ENCODE data around the gene LRRC61.
"Not testable (repeated sequence)": the region's sequence is repeated elsewhere in the genome, so short reads cannot be mapped to it uniquely, and the experiment has no call there.

Gene LRRC61

GRCh38 chr7:150307904-150308303, 15.3 kb upstream of the LRRC61 start:
- no peak for DNase-seq

- DNase-seq = no peak
Observed at GRCh38 chr7:150308575-150308974, 14.6 kb upstream of the LRRC61 start.

- DNase-seq = no peak
Observed at GRCh38 chr7:150311146-150311545, 12.0 kb upstream of the LRRC61 start.

GRCh38 chr7:150311711-150312110, 11.4 kb upstream of the LRRC61 start:
- DNase-seq = no peak

- DNase-seq = peak; percentile 52
Observed at GRCh38 chr7:150312649-150313366, 10.3 kb upstream of the LRRC61 start.

- DNase-seq = no peak
Observed at GRCh38 chr7:150313367-150313809, 9.8 kb upstream of the LRRC61 start.

GRCh38 chr7:150313870-150314269, 9.3 kb upstream of the LRRC61 start:
- no peak for DNase-seq

- no peak for DNase-seq
Observed at GRCh38 chr7:150314639-150315239, 8.4 kb upstream of the LRRC61 start.

- DNase-seq = not testable (repeated sequence)
Observed at GRCh38 chr7:150316987-150317386, 6.2 kb upstream of the LRRC61 start.

- peak; percentile 41 for DNase-seq
Observed at GRCh38 chr7:150317748-150318444, 5.3 kb upstream of the LRRC61 start.

- no peak for DNase-seq
Observed at GRCh38 chr7:150321788-150322113, 1.4 kb upstream of the LRRC61 start.

- DNase-seq = no peak
Observed at GRCh38 chr7:150322114-150322832, 882 bp upstream of the LRRC61 start.

GRCh38 chr7:150323682-150324372, 672 bp downstream of the LRRC61 start:
- DNase-seq = peak; percentile 4

- peak; percentile 30 for DNase-seq
Observed at GRCh38 chr7:150324373-150324961, 1.3 kb downstream of the LRRC61 start.

- DNase-seq = peak; percentile 2
Observed at GRCh38 chr7:150325110-150325611, 2.0 kb downstream of the LRRC61 start.

GRCh38 chr7:150325901-150326300, 2.7 kb downstream of the LRRC61 start:
- no peak for DNase-seq

GRCh38 chr7:150326657-150327268, 3.6 kb downstream of the LRRC61 start:
- DNase-seq = peak; percentile 51

GRCh38 chr7:150327308-150327707, 4.2 kb downstream of the LRRC61 start:
- DNase-seq = no peak

- DNase-seq = peak; percentile 4
Observed at GRCh38 chr7:150329331-150330120, 6.4 kb downstream of the LRRC61 start.

- no peak for DNase-seq
Observed at GRCh38 chr7:150330211-150330885, 7.2 kb downstream of the LRRC61 start.
